ENCODE data around the gene DENND4A. TPM values are rescaled to one million over a fixed set of nuclear protein-coding genes. Genes with fewer than 3 reads are reported as not detected.

DENND4A gene
- total and polyA plus RNA-seq, 11 donors = 2.7 to 26.6 (median 15.1) TPM

DNA sequence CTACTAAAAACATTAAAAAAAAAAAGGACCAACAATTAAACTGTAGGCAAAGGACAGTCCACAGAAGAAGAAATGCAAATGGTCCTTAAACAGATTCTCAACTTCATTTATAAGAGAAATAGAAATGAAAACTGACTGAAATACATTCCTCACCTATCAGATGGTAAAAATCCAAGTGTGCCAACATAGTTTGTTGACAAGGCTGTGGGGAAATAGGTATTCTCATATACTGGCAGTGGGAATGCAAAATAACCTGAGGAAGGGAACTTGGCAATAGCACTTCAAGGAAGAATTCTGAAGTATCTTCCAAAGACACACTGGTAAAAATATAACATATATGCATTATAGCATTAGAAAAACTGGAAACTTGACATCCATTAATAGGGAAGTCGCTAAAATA, 116.5 kb downstream of the DENND4A start:
- Histone ChIP-seq H3K27me3 (no peaks in the 10 kb centered on the region), H3K4me1 (no peaks in the 10 kb centered on the region), H3K9me3 (no peaks in the 10 kb centered on the region), H3K27ac (no peak overlapping the region), H3K4me3 (no peak overlapping the region), H3K36me3 (peaks cover 0 to 58% (median 47%) of the 10 kb centered on the region in 9 donors)
- ATAC-seq (no peak), DNase-seq (no peak)
- TF ChIP-seq, protein P1, sequence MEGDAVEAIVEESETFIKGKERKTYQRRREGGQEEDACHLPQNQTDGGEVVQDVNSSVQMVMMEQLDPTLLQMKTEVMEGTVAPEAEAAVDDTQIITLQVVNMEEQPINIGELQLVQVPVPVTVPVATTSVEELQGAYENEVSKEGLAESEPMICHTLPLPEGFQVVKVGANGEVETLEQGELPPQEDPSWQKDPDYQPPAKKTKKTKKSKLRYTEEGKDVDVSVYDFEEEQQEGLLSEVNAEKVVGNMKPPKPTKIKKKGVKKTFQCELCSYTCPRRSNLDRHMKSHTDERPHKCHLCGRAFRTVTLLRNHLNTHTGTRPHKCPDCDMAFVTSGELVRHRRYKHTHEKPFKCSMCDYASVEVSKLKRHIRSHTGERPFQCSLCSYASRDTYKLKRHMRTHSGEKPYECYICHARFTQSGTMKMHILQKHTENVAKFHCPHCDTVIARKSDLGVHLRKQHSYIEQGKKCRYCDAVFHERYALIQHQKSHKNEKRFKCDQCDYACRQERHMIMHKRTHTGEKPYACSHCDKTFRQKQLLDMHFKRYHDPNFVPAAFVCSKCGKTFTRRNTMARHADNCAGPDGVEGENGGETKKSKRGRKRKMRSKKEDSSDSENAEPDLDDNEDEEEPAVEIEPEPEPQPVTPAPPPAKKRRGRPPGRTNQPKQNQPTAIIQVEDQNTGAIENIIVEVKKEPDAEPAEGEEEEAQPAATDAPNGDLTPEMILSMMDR (IDR thresholded peaks at IDR 0.05) = no peak
- intact Hi-C loops (cut with DNase I) = no loop called here
- WGBS, 4 donors = 63 to 86% (median 73%) methylated on average over 1 of the region's 1 CpG

DNA sequence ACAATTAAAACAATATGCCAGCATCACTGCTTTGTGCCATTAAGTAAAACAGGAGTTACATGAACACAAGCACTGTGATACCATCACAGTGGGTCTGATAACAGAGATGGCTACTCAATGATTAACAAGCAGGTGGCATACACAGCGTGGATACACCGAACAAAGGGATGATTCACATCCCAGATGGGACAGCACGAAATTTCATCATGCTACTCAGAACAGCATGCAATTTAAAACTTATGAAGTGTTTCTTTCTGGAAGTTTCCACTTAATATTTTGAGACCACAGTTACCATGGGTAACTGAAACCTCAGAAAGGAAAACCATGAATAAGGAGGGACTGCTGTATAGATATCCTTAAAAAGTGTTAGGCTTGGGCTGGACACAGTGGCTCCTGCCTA, 125.8 kb downstream of the DENND4A start:
- H3K27ac ChIP-seq = no peak overlapping the region
- intact Hi-C loops (cut with DNase I) = no loop called here
- TF ChIP-seq, protein P1 (IDR thresholded peaks at IDR 0.05) = no peak
- TF ChIP-seq POLR2A (IDR thresholded peaks at IDR 0.05) = no peak
- ATAC-seq (no peak), DNase-seq (no peak)
- 83 to 88% (median 86%) methylated on average over 3 of the region's 3 CpGs for WGBS, 4 donors
- peaks cover 0 to 100% (median 97%) of the 10 kb centered on the region in 9 donors for H3K36me3 ChIP-seq
- H3K27me3 ChIP-seq = no peaks in the 10 kb centered on the region
- H3K9me3 ChIP-seq = no peaks in the 10 kb centered on the region
- H3K4me1 ChIP-seq = no peaks in the 10 kb centered on the region
- no peak overlapping the region for H3K4me3 ChIP-seq

DNA sequence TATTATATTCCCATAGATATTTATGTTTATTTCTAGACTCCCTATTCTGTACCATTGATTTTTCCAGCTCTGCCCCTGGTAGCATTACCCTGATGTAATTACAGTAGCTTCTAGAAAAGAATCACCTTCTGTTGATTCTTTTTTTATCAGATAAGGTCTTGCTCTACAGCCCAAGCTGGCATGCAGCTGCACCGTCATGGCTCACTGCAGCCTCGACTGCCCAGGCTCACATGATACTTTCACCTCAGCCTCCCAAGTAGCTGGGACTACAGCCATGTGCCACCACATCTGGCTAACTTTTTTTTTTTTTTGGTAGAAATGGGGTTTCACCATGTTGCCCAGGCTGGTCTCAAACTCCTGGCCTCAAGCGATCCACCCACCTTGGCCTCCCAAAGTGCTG, 128.6 kb downstream of the DENND4A start:
- ATAC-seq (no peak), DNase-seq (no peak)
- peaks cover 0 to 98% (median 95%) of the 10 kb centered on the region in 9 donors for H3K36me3 ChIP-seq
- WGBS, 4 donors = 90 to 97% (median 95%) methylated on average over 3 of the region's 3 CpGs
- H3K27ac ChIP-seq = no peak overlapping the region
- no peak overlapping the region for H3K4me3 ChIP-seq
- no peak for TF ChIP-seq POLR2A (IDR thresholded peaks at IDR 0.05)
- TF ChIP-seq, protein P1 (IDR thresholded peaks at IDR 0.05) = no peak
- no peaks in the 10 kb centered on the region for H3K9me3 ChIP-seq
- no peaks in the 10 kb centered on the region for H3K4me1 ChIP-seq
- intact Hi-C loops (cut with DNase I) = no loop called here
- H3K27me3 ChIP-seq = no peaks in the 10 kb centered on the region

DNA sequence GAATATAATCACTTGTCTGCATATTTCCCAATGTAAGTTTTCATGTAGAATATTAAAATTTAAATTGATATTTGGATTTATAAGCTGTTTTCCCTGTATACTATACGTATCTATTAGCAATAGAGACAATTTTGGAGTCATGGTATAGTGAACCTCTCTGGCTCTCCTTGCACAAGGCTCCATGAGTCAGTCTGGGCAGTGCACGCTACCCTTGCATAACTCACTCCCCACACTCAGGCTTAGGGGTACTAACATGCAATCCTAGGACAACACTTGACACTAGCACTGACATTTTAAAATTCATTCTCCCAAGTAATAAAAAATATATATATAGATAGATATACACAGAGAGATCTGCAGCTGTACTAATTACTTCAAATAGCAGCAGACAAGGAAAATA, 131.2 kb downstream of the DENND4A start:
- Histone ChIP-seq H3K4me1 (no peaks in the 10 kb centered on the region), H3K27ac (no peak overlapping the region), H3K9me3 (no peaks in the 10 kb centered on the region), H3K36me3 (peaks cover 0 to 96% (median 88%) of the 10 kb centered on the region in 9 donors), H3K27me3 (no peaks in the 10 kb centered on the region), H3K4me3 (no peak overlapping the region)
- intact Hi-C loops (cut with DNase I) = no loop called here
- WGBS, 4 donors = 92 to 97% (median 94%) methylated on average over 2 of the region's 2 CpGs
- ATAC-seq = no peak
- TF ChIP-seq, protein P1 (IDR thresholded peaks at IDR 0.05) = no peak
- TF ChIP-seq POLR2A (IDR thresholded peaks at IDR 0.05) = no peak
- DNase-seq = no peak
